Measurements from ENCODE around the gene SCN2A. TPM values are rescaled to one million over a fixed set of nuclear protein-coding genes. Genes with fewer than 3 reads are reported as not detected.

Gene SCN2A
- total and polyA plus RNA-seq, 11 donors = 0.01 to 0.45 (median 0.05) TPM; not detected in 4

DNA sequence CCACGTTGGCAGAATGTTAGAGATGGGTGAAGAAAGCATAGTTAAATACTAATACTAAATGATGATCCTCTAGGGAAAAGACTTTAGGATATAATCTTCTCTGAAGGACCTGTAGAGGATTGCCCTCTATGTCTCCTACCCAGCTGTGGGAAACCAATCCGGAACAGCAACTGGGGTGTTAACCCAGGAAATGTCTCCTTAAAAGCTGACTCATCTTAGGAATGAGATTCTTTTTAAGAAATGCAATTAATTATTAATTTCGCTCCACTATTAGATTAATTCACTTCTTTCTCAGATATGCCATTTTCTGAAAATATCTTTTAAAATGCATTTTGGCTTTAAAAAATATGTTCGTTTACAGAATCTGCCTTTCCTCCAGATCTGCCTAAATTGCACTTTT, 42.8 kb upstream of the SCN2A start:
- no peaks in the 10 kb centered on the region for H3K9me3 ChIP-seq
- TF ChIP-seq, protein P1, sequence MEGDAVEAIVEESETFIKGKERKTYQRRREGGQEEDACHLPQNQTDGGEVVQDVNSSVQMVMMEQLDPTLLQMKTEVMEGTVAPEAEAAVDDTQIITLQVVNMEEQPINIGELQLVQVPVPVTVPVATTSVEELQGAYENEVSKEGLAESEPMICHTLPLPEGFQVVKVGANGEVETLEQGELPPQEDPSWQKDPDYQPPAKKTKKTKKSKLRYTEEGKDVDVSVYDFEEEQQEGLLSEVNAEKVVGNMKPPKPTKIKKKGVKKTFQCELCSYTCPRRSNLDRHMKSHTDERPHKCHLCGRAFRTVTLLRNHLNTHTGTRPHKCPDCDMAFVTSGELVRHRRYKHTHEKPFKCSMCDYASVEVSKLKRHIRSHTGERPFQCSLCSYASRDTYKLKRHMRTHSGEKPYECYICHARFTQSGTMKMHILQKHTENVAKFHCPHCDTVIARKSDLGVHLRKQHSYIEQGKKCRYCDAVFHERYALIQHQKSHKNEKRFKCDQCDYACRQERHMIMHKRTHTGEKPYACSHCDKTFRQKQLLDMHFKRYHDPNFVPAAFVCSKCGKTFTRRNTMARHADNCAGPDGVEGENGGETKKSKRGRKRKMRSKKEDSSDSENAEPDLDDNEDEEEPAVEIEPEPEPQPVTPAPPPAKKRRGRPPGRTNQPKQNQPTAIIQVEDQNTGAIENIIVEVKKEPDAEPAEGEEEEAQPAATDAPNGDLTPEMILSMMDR (IDR thresholded peaks at IDR 0.05) = no peak
- no peak for TF ChIP-seq POLR2A (IDR thresholded peaks at IDR 0.05)
- no peak for DNase-seq
- H3K4me1 ChIP-seq = no peaks in the 10 kb centered on the region
- no peak overlapping the region for H3K4me3 ChIP-seq
- 71 to 78% (median 72%) methylated on average over 4 of the region's 4 CpGs for WGBS, 4 donors
- intact Hi-C loops (cut with DNase I) = no loop called here
- peaks cover 0 to 3% (median 0%) of the 10 kb centered on the region in 9 donors for H3K27me3 ChIP-seq
- ATAC-seq = no peak
- no peaks in the 10 kb centered on the region for H3K36me3 ChIP-seq
- H3K27ac ChIP-seq = no peak overlapping the region

DNA sequence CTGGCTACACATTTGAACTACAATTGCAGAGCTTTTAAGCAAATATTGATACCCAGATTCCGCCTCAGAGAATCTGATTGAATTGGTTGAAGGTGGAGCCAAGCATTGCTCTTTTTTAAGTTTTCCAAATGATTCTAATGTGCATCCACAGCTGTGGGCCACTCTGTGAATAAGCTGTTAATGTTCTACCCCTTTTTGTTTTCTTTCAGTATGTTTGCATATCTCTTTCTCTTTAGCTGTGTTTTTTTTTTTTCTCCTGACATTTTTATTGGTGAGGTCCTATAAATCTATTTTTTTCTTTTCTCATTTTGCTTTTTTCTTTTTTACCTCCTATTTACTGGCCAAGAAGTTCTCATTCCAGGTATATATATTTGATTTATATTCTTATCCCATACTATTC, 41.9 kb upstream of the SCN2A start:
- Histone ChIP-seq H3K36me3 (no peaks in the 10 kb centered on the region), H3K27me3 (peaks cover 0 to 3% (median 0%) of the 10 kb centered on the region in 9 donors), H3K4me1 (no peaks in the 10 kb centered on the region), H3K4me3 (no peak overlapping the region), H3K9me3 (no peaks in the 10 kb centered on the region), H3K27ac (no peak overlapping the region)
- DNase-seq (no peak), ATAC-seq (no peak)
- 94 to 99% (median 97%) methylated on average over 1 of the region's 1 CpG for WGBS, 4 donors
- TF ChIP-seq POLR2A (IDR thresholded peaks at IDR 0.05) = no peak
- TF ChIP-seq, protein P1 (IDR thresholded peaks at IDR 0.05) = no peak
- intact Hi-C loops (cut with DNase I) = no loop called here

GRCh38 chr2:165198181-165198580, 41.0 kb upstream of the SCN2A start:
- no peak for DNase-seq
- no peak for TF ChIP-seq POLR2A (IDR thresholded peaks at IDR 0.05)
- ATAC-seq = no peak
- Histone ChIP-seq H3K4me3 (no peak overlapping the region), H3K27me3 (peaks cover 0 to 3% (median 0%) of the 10 kb centered on the region in 9 donors), H3K27ac (peak overlapping the region in 3 of 12 donors; percentile 3 to 58 (median 47)), H3K4me1 (no peaks in the 10 kb centered on the region), H3K9me3 (no peaks in the 10 kb centered on the region), H3K36me3 (no peaks in the 10 kb centered on the region)
- 69 to 83% (median 74%) methylated on average over 2 of the region's 2 CpGs for WGBS, 4 donors
- intact Hi-C loops (cut with DNase I) = no loop called here

DNA sequence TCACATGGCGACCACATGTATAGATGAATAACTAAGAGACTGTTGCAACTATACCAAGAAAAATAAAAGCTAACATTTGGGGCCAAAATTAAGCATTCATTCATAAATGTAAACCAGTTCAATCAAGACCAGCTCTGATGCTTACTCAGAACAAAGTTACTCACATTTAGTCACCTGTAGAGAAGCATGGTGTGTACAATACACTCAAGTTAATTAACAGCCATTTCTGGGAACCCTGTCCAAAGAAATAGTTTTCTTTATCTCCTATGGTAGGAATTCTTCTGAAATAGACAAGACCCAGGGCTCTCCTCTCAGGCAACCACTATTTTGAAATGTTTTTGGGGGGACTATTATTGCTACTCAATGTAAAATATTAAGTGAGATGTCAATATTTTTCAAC, 37.0 kb upstream of the SCN2A start:
- intact Hi-C loops (cut with DNase I) = loop anchor here in 6 of 10 donors (2.0 to 10.0 kb wide), 5 partner anchors 185 to 467 kb away; no protein-coding TSS in a partner anchor
- TF ChIP-seq, protein P1 (IDR thresholded peaks at IDR 0.05) = no peak
- Histone ChIP-seq H3K4me1 (no peaks in the 10 kb centered on the region), H3K9me3 (no peaks in the 10 kb centered on the region), H3K36me3 (no peaks in the 10 kb centered on the region), H3K4me3 (no peak overlapping the region), H3K27ac (no peak overlapping the region), H3K27me3 (peaks cover 0 to 3% (median 0%) of the 10 kb centered on the region in 9 donors)
- DNase-seq (no peak), ATAC-seq (no peak)
- 93 to 98% (median 97%) methylated on average over 1 of the region's 1 CpG for whole genome bisulfite sequencing, 4 donors
